NCI-H1092 (cell line): ENCODE results near the gene GNAT3.

ENCODE experiments used
- DNase-seq: peaks from one replicate; lab custom pipeline; 2025; lab: John Stamatoyannopoulos, UW

Gene GNAT3

GRCh38 chr7:80417211-80417793 lies 94.6 kb downstream of the GNAT3 start:
- no peak for DNase-seq

- no peak for DNase-seq
Observed at GRCh38 chr7:80415522-80415921, 96.3 kb downstream of the GNAT3 start.

GRCh38 chr7:80415114-80415513 lies 96.8 kb downstream of the GNAT3 start:
- no peak for DNase-seq

- no peak for DNase-seq
Observed at GRCh38 chr7:80414331-80414730, 97.5 kb downstream of the GNAT3 start.

GRCh38 chr7:80413383-80413945 lies 98.4 kb downstream of the GNAT3 start:
- no peak for DNase-seq

GRCh38 chr7:80412842-80413241 lies 99.0 kb downstream of the GNAT3 start:
- DNase-seq, result no peak

GRCh38 chr7:80411621-80412020 lies 100.2 kb downstream of the GNAT3 start:
- DNase-seq, result no peak

GRCh38 chr7:80410081-80410480 lies 101.8 kb downstream of the GNAT3 start:
- no peak for DNase-seq
